ENCODE measurements around the gene ATP10A. TPM values are rescaled to one million over a fixed set of nuclear protein-coding genes. Genes with fewer than 3 reads are reported as not detected.

Gene ATP10A
- total and polyA plus RNA-seq, 2 of the 8 experiments (the other 6 are each of a cell fraction or from before 2014, with no cell fraction given) = 2.0 to 2.8 TPM

DNA sequence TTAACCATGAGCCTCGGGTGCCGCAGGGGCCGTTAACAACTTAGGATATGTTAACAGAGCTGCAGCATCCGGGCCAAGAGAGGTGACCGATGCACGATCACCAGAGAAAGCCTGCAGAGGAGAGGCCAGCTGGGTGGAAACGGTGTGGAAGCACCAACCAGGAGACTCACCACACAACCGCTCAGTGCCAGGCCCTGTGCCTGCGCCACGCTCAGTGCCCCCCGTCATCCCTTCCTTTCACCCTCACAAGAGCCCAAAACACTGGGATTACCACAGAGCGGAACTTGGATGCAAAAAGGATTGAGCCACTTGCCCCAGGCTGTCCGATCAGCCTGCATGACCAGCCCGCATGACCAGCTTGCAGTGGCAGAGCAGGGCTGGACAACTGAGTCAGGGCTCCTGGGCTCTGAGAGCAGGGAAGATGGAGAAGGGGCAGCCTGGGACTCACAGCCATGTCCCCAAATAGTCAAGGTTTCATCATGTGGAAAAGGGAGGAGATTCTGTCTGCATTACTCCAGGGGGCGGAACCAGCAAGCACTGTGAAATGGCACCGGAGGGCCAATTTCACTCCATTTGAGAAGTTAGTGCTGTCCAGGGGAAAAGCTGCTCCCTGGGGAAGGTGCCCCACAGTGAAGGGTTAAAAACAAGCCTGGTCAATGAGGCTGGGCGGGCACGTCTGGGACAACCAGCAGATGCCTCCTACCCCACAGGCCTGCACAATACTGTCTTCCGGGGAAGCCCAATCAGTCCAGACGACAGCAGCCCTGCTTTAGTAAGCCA is 156.8 kb downstream of the ATP10A start (continued):
- no peak for TF ChIP-seq SP4 (IDR thresholded peaks at IDR 0.05; ENCODE audit: low read length)
- no peak for TF ChIP-seq KDM4A (IDR thresholded peaks at IDR 0.05; ENCODE audit: low read depth, low read length, severe bottlenecking)

All from H1 (cell line).